Ureter (tissue), 1 donor: ENCODE data around the gene TP53RK. TPM values are rescaled to one million over a fixed set of nuclear protein-coding genes. Genes with fewer than 3 reads are reported as not detected.

Experiments
- DNase-seq: peaks from one replicate; pipeline ENCODE4 v3.0.0-alpha.2; 2020; ENCODE audit warnings: low spot score
- total RNA-seq: library from RNA; stranded (reverse); gene quantifications from one replicate; pipeline ENCODE4 v1.2.4, GENCODE V29; 2023
- donor health status: DM: yes; HTN: yes; CAD: no.

The TP53RK gene
- total RNA-seq, 1 donor from 2014 or later = 13.5 TPM

DNA sequence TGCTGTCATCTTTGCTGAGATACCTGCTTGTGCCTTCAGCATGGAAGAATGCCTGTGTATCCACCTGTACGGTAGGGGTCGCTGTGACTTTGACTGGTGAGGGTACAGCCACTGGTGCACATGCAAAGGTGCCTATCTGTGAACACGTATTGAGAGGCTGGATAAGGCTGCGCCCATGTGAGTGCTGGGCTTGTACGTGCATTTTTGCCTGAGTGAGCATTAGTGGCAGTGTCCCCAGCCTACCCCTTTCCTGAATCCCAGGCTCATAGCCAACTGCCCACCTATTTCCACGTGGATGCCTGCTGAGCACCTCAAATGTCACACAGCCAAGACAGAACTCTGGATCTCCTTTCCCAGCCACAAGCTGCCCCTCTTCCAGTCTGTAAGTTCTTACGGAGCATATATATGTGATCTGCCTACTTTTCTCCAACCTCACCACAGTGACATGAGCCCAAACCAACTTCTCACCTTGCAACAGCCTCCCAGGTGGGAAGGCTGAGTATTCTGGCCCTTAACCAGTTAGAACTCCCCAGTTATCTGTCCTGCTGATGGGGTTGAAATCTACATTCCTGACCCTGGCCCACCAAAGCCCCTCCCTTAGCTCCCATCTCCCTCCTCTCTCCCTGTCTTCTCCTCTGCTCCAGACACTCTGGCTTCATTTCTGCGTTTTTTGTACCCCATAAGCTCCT, 19.1 kb upstream of the TP53RK start:
- peak; percentile 82 for DNase-seq

DNA sequence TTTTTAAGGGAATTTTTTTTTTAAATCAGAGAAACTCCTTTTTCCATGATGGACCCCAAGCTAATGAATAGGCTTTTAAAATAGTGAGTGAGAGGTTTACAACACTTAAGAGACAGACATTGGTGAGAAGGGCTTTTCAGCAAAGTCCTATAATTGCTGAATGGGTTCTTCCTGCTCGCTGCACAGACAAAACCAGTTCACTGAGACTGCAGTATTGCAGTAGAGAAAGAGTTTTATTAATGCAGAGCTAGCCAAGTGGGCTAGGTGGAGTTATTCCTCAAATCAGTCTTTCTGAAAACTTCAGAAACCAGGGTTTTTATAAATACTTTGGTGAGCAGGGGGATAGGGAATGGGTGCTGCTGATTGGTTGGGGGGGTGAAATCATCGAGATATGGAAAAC, 17.0 kb upstream of the TP53RK start:
- no peak for DNase-seq

DNA sequence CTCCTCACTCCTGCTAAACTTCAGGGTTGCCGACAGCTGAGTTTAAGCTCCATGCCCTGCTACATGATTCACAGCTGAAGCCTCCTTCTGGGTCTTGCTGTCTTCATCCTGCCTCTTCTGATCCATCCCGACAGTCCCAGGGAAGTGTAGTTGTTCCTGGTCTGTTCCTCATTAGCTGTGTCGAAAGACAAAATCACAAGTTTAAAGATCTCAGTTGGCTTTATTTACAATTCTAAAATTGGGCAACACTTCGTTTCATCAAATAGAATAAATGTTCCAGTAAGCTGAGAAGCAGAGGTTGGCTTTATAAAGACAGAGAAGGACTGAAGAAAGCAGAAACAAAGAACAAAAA, 16.1 kb upstream of the TP53RK start:
- no peak for DNase-seq

DNA sequence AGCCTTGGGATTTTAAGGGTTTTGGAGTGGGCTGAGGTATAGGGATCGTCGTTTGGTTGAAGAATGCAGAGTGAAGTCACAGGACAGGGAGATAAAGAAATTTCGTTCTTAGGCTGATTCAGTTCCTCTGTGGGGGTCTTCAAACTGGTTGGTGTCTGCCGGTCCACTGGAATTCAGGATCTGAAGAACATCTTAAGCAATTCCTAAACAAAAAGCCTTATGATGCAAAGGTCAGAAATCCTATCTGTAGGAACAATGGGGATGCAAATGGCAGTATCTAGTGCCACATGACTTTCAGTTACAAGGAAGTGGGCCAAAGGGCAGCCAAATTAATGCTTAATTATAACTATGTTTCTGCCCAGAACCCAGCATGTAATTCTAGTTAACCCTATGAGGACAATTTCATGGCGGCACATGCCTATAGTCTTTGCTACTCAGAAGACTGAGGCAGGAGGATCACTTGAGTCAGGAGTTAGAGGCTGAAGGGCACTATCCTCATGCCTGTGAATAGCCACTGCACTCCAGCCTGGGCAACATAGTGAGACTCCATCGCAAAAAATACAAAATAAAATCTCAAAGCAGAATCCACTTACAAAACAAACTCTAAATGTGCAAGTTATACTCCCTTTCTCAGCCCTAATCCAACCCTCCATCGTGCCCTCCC, 15.6 kb upstream of the TP53RK start:
- no peak for DNase-seq

DNA sequence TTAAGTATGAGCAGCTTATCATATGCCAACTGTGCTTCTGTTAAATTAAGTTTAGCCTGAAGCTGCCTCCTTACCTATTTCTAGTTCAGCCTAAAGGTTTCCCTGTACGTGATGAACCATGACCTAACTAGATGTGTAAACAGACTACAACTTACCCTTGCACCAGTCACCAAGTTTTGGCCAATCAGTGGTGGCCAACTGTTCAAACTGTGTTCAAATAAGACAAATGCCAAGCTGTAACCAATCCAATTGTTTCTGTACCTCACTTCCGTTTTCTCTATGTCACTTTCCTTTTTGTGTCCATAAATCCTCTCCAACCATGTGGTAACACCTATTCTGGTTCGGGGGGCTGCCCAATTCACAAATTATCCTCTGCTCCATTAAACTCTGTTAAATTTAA, 14.2 kb upstream of the TP53RK start:
- DNase-seq = no peak

DNA sequence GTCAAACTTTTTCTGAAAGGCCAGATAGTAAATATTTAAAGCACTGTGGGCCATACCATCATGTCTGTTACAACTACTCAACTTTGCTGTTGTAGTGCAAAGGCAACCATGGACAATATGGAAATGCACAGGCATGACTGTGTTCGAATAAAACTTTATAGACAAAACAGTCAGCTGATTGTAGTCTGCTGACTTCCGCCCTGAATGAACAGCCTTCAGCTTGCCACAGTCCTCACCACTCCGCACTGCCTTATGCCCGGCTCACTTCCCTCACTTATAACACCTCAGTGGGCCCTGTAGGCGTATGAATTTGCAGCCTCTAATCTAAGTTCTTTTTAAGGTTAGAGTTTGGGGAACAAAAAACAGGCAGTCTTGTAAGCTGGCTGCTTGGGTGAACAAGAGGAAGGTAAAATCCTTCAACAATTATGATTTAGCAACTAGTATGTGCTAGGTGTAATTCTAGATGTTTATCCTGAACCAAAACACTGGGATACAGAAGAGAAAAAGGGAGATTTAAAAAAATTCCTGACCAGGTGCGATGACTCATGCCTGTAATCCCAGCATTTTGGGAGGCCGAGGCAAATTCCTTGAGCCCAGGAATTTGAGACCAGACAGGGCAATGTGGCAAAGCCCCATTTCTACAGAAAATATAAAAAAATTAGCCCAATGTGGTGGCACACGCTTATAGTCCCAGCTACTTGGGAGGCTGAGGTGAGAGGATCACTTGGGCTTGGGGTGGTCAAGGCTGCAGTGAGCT, 13.4 kb upstream of the TP53RK start:
- DNase-seq = no peak

DNA sequence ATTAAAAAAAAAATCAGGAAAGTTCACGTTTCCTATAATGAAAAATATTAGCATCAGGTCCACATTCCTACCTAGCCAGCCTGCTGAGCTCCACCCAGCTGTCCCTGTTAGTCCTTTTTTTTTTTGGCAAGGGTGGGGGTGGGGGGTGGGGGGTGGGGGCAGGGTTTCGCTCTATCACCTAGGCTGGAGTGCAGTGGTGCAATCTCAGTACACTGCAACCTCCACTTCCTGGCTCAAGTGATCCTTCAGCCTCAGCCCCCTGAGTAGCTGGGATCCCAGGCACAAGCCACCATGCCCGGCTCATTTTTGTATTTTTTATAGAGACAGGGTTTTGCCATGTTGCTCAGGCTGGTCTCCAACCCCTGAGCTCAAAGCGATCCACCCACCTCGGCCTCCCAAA, 12.7 kb upstream of the TP53RK start:
- DNase-seq = no peak

DNA sequence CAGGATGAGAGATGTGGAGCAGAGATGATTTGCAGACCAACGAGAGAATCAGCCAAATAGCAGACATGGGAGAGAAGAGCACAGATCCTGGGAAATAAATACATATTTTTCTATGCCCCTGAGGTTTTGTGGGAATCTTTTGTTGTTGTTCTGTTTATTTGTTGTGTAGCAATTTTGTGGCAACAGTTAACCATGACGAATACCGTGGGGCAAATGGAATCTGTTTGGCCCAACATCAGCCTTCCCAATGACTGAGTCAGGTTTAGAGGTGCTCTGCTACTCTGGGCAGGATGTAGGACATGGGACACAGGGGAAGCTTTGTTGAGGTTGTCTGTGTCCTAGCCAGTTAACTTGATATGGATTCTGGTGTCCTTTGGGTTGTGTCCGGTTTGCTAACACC, 12.3 kb upstream of the TP53RK start:
- no peak for DNase-seq

DNA sequence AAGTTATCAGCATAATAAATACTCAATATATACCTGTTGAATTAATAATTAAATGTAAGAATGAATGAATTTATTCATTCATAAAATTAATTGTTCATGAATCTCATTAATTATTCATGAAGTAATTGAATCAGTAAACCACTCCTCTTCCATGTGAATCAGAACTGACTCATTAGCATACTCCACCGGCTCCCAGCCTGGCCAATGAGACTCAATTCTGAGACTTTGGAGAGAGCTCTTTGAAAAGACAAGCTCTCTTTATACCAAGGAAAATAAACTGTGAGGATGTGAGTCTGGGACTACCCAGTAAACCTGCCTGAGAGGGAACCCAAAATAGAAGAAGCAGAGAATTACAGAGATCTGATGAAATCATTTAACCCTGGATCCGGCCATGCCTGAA, 11.8 kb upstream of the TP53RK start:
- DNase-seq = no peak

DNA sequence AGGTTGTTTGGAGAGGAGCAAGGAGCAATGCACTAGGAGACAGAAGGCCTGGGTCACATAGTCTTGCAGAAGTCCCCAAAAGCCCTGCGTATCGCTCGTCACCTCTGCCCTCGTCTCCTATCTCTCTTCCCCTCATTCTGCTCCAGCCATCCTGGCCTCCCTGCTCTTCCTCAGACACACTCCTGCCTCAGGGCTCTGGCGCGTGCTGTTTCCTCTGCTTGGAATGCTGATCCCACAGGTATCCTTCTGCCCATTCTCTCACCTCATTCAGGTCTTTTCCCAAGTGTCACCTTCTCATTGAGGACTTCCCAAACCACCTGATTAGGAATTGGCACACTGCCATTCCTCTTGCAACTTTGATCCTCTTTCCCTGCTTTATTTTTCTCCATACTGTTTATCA, 11.2 kb upstream of the TP53RK start:
- DNase-seq = no peak

DNA sequence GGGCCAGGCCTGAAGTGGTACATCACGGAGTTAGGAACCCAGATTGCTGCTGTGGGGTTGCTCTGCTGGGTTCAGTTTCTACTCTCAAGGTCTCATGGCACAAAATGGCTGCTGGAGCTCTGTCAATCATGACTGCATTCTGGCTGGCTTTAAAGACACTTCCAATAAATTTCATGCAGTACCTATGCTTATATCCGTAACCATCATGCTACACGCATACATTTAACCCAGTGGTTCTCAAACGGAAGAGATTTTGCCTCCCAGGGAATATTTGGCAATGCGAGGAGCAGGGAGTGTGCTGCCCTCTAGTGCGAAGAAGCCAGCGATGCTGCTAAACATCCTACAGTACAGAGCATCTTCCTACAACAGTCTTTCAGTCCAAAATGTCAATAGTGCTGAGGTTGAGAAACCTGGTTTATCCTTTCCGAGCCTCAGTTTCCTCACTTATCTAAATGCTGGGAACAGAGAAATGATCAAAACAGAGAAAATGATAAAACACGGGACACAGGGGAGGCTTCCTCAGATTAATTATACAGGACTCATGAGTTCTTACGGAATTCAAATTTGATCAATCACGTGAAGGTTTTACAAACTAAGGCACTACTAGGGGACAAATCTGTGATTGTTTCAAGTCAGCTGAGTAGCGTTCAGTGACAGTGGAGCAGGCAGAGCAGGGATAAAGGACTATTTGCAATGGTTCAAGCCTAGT, 10.6 kb upstream of the TP53RK start:
- no peak for DNase-seq

DNA sequence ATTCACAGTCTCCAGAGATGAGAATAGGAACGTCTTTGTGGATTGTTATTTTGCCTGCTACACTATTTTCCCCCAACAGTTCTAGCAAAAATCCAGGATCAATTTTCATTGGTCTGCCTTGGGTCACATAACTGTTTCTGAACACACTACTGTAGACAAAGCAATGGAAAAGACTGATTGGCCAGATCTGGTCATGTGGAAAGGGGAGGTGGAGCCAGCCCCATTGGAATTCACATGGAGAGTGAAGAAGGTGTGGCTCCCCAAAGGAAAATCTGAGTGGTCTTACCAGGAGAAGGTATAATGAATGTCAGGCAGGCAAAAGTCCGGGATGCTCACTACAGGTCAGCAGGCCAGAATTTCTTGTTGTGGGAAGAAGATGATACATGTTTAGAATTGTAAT, 9.5 kb upstream of the TP53RK start:
- no peak for DNase-seq

DNA sequence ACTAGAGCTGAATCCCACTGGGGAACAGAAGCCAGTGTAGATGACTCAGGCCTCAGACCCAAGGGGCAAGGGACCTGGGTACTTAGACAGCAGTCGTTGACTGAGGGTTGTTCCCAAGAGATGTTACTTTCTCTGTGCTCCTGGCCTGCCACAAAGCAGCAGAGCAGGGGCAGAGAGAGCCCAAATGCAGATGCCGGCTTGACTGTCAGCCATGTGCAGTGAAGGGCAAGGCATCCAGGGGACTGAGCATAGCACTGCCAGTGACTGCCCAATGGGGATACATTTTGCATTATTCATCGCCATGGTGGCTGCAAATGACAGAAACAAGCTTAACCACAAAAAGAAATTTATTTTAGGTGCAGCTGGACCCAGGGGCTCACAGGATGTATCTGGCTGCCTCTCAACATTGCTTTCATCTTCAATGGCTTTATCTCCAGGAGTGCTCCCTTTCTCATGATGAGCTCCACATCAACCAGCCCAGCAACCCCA, 7.6 kb upstream of the TP53RK start:
- no peak for DNase-seq

DNA sequence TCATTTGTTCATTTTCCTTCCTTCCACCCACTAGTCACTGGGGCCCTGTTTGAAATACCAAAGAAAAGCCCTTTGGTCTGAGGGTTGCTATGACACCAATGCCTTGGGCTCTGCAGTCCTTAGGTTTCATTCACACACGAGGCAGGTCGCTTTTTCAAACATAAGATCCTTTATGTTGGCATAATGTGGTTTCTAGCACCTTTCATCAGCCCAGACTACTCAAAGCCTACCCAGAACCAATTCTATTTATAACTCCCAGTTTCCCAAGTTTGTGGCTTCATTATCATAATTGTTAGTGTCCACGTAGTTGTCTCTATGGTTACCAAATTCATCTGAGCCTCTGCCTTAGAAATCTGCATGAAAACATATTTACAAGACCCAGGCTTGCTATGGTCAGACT, 6.6 kb upstream of the TP53RK start:
- DNase-seq = no peak

DNA sequence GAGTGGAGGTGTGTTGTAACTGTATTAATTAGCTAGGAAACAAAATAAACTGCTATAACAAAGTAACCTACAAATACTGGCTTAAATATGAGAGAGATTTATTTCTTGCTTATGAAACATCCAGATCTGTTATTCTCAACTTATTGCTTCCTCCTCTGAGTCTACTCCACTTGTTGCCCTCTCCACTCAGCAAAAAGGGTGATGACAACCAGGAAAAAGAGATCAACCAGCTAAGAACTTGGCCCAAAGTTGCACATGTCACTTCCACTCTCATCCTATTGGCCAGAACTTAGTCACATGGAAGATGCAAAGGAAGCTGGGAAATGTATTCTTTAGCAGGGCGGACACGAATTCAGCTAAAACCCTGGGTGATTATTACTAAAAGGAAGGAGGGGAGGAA, 5.2 kb upstream of the TP53RK start:
- no peak for DNase-seq

DNA sequence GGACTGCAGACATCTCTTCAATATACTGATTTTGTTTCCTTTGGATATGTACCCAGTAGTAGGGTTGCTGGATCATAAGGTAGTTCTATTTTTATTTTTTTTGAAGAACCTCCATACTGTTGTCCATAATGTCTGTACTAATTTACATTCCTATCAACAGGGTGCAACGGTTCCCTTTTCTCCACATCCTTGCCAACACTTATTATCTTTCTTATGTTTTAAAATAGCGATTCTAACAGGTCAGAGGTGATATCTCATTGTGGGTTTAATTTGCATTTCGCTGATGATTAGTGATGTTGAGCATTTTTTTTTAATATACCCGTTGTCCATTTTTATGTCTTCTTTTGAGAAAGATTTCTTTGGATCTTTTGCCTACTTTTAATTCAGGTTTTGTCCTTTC, 2.0 kb upstream of the TP53RK start:
- no peak for DNase-seq

DNA sequence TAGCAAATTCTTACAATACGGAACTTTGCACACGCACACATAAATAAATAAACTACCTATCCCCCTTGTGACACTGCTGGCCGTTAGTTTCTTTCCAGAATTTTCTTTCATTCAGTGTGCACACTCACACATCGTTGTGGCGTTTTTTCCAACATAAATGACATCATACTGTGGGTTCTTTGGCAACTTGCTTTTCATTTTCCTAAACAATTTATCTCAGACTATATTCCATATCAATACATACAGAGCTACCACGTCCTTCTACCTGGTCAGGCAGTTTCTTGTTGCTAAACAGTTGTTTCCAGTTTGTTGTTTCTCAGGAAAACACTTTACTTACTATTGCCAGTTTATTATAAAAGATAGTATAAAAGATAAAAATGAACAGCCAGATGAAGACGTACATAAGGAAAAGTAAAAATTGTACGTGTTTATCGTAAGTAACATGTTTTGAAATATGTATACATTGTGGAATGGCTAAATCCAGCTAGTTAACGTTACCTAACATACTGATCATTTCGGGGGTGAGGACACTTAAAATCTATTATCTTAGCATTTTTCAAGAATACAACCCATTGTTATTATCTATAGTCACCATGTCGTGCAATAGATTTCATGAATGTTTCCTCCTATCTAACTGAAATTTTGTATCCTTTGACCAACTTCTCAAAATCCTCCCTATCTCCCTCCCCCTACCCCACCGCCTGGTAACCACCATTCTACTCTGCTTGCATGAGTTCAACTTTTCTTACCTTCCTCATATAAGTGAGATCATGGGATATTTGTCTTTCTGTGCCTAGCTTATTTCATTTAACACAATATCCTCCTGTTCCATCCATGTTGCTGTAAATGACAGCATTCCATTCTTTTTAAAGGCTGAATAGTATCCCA, 1.2 kb upstream of the TP53RK start:
- no peak for DNase-seq

DNA sequence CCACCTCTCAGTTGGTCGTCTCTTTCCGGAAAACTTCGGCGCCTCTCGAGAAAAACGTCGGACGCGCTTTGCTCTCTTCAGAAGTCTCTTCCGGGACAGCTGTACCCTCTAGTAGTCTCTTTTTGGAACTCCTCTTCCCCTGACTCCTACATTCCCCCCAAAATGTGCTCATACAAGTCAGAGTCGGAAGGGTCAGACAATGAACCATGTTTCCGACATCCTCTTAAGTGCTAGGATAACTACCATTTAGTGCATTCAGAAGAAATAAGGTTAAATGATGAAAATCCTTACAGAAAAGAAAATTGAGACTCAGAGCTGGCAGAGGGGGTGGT, 476 bp upstream of the TP53RK start:
- DNase-seq = no peak

DNA sequence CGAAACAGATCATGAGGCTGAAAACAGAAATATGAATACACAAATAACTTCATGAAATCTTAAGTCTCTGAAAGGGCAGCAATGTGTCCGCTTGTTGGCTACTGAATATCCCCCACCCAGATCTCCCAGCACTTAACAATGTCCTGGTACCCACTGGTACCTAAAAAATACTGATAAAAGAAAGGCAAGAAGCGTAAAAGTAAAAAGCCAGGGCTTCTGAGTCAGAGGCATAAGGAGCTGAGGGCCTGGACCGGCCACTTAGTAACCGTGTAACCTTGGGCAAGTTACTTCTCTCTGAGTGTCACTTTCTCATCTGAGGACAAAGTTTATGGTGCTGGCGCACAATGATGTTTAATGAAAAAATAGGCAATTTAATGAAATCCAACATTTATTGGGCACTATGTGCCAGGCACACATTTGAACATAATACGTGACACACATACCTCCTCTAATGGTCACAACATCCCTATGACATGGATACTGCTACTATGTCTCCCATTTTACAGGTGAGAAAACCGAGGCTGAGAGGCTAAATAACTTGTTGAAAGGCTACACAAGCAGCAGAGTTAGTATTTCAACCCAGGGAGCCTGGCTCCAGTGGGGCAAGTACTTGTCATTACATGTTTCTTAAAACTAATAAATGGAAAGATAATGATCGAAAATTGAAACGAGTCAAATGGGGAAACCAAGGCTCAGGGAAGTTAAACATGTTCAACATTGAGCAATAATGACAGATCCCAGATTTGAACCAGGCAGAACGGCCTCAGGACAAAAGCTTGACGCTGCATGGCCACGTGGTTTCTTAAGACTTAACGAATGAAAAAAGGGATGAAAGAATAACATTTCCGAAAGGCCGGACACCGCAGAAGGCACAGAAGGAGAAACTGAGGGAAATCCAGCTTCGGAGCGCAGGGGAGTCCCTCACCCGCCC, 828 bp downstream of the TP53RK start:
- no peak for DNase-seq
